ENCODE results near the gene CEP135. TPM values are rescaled to one million over a fixed set of nuclear protein-coding genes. Genes with fewer than 3 reads are reported as not detected.
A peak's percentile ranks its signal among the peaks of the same experiment; 100 is the strongest.

Gene CEP135
- total and polyA plus RNA-seq, 7 donors, result 0.92 to 8.6 (median 4.3) TPM

- DNase-seq, result no peak
- H3K9me3 ChIP-seq, result peaks cover 0 to 4% (median 0%) of the 10 kb centered on the region in 4 donors
- no peaks in the 10 kb centered on the region for H3K27me3 ChIP-seq
- H3K4me3 ChIP-seq, result no peak overlapping the region
- H3K4me1 ChIP-seq, result no peaks in the 10 kb centered on the region
- WGBS, 2 donors, result 96 to 98% methylated on average over 1 of the region's 1 CpG
- no peak for TF ChIP-seq CTCF (IDR thresholded peaks at IDR 0.05)
- TF ChIP-seq POLR2A (IDR thresholded peaks at IDR 0.05), result no peak
- no peak for TF ChIP-seq EP300 (IDR thresholded peaks at IDR 0.05)
- no peak for TF ChIP-seq POLR2AphosphoS5 (IDR thresholded peaks at IDR 0.05)
- no peaks in the 10 kb centered on the region for H3K36me3 ChIP-seq
- H3K27ac ChIP-seq, result no peak overlapping the region
- intact Hi-C loops (cut with DNase I), result no loop called here
Measured at GRCh38 chr4:55938481-55938880, 10.3 kb upstream of the CEP135 start.

GRCh38 chr4:55939421-55939820 is 9.3 kb upstream of the CEP135 start:
- H3K27me3 ChIP-seq, result no peaks in the 10 kb centered on the region
- no peak overlapping the region for H3K27ac ChIP-seq
- 52 to 77% methylated on average over 2 of the region's 2 CpGs for WGBS, 2 donors
- no peak for TF ChIP-seq CTCF (IDR thresholded peaks at IDR 0.05)
- no peak for TF ChIP-seq EP300 (IDR thresholded peaks at IDR 0.05)
- no peak for TF ChIP-seq POLR2A (IDR thresholded peaks at IDR 0.05)
- no peak for TF ChIP-seq POLR2AphosphoS5 (IDR thresholded peaks at IDR 0.05)
- no peak for DNase-seq
- no peak overlapping the region for H3K4me3 ChIP-seq
- H3K4me1 ChIP-seq, result no peaks in the 10 kb centered on the region
- H3K9me3 ChIP-seq, result peaks cover 0 to 4% (median 0%) of the 10 kb centered on the region in 4 donors
- no peaks in the 10 kb centered on the region for H3K36me3 ChIP-seq
- intact Hi-C loops (cut with DNase I), result no loop called here

DNA sequence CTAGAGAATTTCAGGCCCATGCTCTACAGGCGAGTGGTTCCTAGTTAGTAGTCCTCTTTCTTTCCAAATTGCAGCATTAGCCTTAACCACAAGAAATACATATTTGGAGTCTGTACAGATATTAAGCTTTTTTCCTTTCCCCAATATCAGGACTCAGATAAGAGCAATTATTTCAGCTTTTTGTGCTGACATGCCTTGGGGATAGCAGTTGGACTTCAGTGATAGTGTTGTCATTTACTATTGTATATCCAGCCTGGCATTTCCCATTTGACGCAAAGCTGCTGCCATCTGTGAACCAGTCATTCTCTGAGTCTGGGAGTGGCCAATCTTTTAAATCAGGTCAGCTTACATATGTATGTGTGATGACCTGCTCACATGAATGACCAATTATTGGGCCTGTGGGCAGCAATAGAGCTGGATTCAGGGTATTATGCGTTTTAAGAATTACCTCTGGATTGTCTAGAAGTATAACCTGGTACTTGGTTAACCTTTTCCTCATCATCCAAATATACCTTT is 6.8 kb upstream of the CEP135 start:
- WGBS, 2 donors, result 97% methylated on average over 3 of the region's 3 CpGs
- Histone ChIP-seq H3K27ac (no peak overlapping the region), H3K36me3 (no peaks in the 10 kb centered on the region), H3K4me1 (no peaks in the 10 kb centered on the region), H3K9me3 (peaks cover 0 to 4% (median 0%) of the 10 kb centered on the region in 4 donors), H3K4me3 (no peak overlapping the region), H3K27me3 (no peaks in the 10 kb centered on the region)
- TF ChIP-seq POLR2A (IDR thresholded peaks at IDR 0.05), result no peak
- TF ChIP-seq POLR2AphosphoS5 (IDR thresholded peaks at IDR 0.05), result no peak
- no peak for TF ChIP-seq CTCF (IDR thresholded peaks at IDR 0.05)
- TF ChIP-seq EP300 (IDR thresholded peaks at IDR 0.05), result no peak
- no peak for DNase-seq
- intact Hi-C loops (cut with DNase I), result loop anchor here (10.0 kb wide), 1 partner anchor 87 kb away; the partner anchor contains the start of gene EXOC1

- Histone ChIP-seq H3K36me3 (no peaks in the 10 kb centered on the region), H3K27me3 (no peaks in the 10 kb centered on the region), H3K9me3 (no peaks in the 10 kb centered on the region), H3K4me1 (peaks cover 0 to 31% (median 21%) of the 10 kb centered on the region in 4 donors), H3K4me3 (peak overlapping the region in 3 of 4 donors; percentile 79 to 87 (median 80)), H3K27ac (peak overlapping the region; percentile 84 to 95 (median 88))
- no peak for DNase-seq
- intact Hi-C loops (cut with DNase I), result loop anchor here (5.0 to 10.0 kb wide), 3 partner anchors 93 to 960 kb away; partner anchors contain the start of genes CLOCK, EXOC1 and REST
- WGBS, 2 donors, result 23 to 38% methylated on average over 6 of the region's 6 CpGs
- TF ChIP-seq CTCF (IDR thresholded peaks at IDR 0.05) (no peak), POLR2A (IDR thresholded peaks at IDR 0.05) (no peak), POLR2AphosphoS5 (IDR thresholded peaks at IDR 0.05) (no peak), EP300 (IDR thresholded peaks at IDR 0.05) (no peak)
Measured at GRCh38 chr4:55947254-55947882, 1.4 kb upstream of the CEP135 start.

Measured in sigmoid colon (tissue), 7 donors.